ENCODE measurements around the gene GDI2.

DNA sequence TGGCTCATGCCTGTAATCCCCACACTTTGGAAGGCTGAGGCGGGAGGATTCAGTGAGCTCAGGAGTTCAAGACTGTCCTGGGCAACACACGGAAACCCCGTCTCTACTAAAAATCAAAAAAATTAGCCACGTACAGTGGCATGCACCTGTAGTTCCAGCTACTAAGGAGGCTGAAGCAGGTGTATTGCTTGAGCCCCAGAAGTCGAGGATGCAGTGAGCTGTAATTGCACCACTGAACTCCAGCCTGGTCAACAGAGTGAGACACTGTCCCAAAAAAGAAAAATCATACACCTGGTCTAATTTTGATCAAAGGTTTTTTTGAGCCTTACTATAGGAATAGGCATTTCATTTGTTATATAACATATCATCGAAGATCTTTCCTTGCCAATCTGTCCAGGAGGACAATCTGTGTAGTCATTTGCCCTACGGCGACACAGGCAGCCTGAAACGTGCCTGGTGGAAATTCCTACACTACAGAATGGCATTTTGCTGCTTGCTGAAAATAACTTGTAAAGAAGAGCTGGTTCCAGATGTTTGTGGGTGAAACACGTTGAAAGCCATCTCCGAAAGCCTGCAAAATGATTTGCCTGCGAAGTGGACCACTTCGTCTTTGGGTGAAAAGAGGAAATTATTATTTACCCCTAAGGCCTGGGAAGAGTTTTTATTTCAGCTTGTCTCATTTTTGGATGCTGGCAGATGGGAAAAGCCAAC, 31.3 kb upstream of the GDI2 start:
- no peak for TF ChIP-seq FOSL1 (CRISPR knock-in tag; IDR thresholded peaks at IDR 0.05; ENCODE audit: borderline replicate concordance)
- no peak for TF ChIP-seq BRF2 (CRISPR knock-in tag; IDR thresholded peaks at IDR 0.05)
- no peak for TF ChIP-seq CC2D1A (CRISPR knock-in tag; IDR thresholded peaks at IDR 0.05)
- TF ChIP-seq NR3C1 (CRISPR knock-in tag; IDR thresholded peaks at IDR 0.05) = no peak
- TF ChIP-seq GMEB1 (CRISPR knock-in tag; IDR thresholded peaks at IDR 0.05; ENCODE audit: borderline replicate concordance) = no peak
- no peak for TF ChIP-seq KMT2B (CRISPR knock-in tag; IDR thresholded peaks at IDR 0.05)
- TF ChIP-seq SP1 (IDR thresholded peaks at IDR 0.05) = no peak
- TF ChIP-seq SP1 (CRISPR knock-in tag; IDR thresholded peaks at IDR 0.05) = no peak
- no peak for TF ChIP-seq TCF12 (IDR thresholded peaks at IDR 0.05)
- TF ChIP-seq TCF12 (CRISPR knock-in tag; IDR thresholded peaks at IDR 0.05) = no peak
- no peak for TF ChIP-seq CTCF (CRISPR knock-in tag; IDR thresholded peaks at IDR 0.05)
- no peak for TF ChIP-seq ZSCAN12 (CRISPR knock-in tag; IDR thresholded peaks at IDR 0.05)
